ENCODE data around the gene ADRA2C.

- TF ChIP-seq CTCF (IDR thresholded peaks at IDR 0.05), result no peak
- no peak for TF ChIP-seq POLR2A (IDR thresholded peaks at IDR 0.05)
These were observed 38.8 kb downstream of the ADRA2C start for GRCh38 chr4:3805026-3805425.
